T-helper 2 cell treated with Interferon-gamma antibody and Interleukin-4, amounts not matched to agents 5 μg/mL and 100 μg/mL, for 36 hours (primary cell): ENCODE data around the gene FTCD.
"Not testable (repeated sequence)": the region's sequence is repeated elsewhere in the genome, so short reads cannot be mapped to it uniquely, and the experiment has no call there.

Experiments used
- DNase-seq: peaks from one replicate; pipeline ENCODE4 v3.0.0; 2021; ENCODE audit warnings: low spot score
- H3K27ac Mint-ChIP-seq: one replicate; pipeline ENCODE4 v1.8.0; 2021; ENCODE audit warnings: mild to moderate bottlenecking, mixed read lengths
- H3K27me3 Mint-ChIP-seq: one replicate; pipeline ENCODE4 v1.8.0; 2021; ENCODE audit warnings: low read depth, mixed read lengths
- H3K36me3 Mint-ChIP-seq: one replicate; pipeline ENCODE4 v1.8.0; 2021; ENCODE audit warnings: low read depth, mixed read lengths
- H3K4me1 Mint-ChIP-seq: one replicate; pipeline ENCODE4 v1.8.0; 2021; ENCODE audit warnings: low read depth, mixed read lengths
- H3K4me3 Mint-ChIP-seq: one replicate; pipeline ENCODE4 v1.8.0; 2022; ENCODE audit warnings: mild to moderate bottlenecking, moderate library complexity, mixed read lengths
- H3K9me3 Mint-ChIP-seq: one replicate; pipeline ENCODE4 v1.8.0; 2021; ENCODE audit warnings: mixed read lengths

FTCD gene

DNA sequence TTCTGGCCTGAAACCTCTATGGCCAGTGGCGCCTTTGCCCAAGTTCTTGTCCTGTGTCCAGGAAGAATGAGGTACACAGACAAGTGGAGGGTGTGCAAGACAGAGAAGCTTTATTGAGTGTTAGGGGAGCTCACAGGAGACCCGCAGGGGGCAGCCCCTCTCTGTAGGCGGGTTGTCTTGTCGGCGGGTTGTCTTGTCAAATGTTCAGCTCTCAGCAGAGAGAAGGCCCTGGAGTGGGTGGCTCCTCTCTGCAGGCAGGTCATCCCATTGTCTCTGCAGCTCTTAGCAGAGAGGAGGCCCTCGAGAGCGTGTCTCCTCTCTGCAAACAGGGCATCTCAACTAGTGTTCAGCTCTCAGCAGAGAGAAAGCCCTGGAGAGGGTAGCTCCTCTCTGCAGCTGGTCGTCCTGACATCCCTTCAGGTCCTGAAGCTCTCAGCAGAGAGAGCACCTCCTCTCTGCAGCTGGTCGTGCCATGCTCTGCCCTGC, 46.5 kb downstream of the FTCD start:
- Mint-ChIP-seq H3K36me3 (no peaks in the 10 kb centered on the region), H3K9me3 (peaks cover 17% of the 10 kb centered on the region), H3K4me3 (no peak overlapping the region), H3K27me3 (peaks cover 13% of the 10 kb centered on the region), H3K27ac (no peak overlapping the region), H3K4me1 (no peaks in the 10 kb centered on the region)
- no peak for DNase-seq

- Mint-ChIP-seq H3K27me3 (peaks cover 25% of the 10 kb centered on the region), H3K9me3 (peaks cover 28% of the 10 kb centered on the region)
- H3K4me1 Mint-ChIP-seq, DNase-seq, H3K4me3 Mint-ChIP-seq, H3K36me3 Mint-ChIP-seq, H3K27ac Mint-ChIP-seq: not testable (repeated sequence)
These were observed 48.0 kb downstream of the FTCD start for GRCh38 chr21:46107376-46107775.

GRCh38 chr21:46104104-46104503, 51.3 kb downstream of the FTCD start:
- no peak overlapping the region for H3K27ac Mint-ChIP-seq
- H3K4me3 Mint-ChIP-seq, result no peak overlapping the region
- H3K36me3 Mint-ChIP-seq, result peaks cover 3% of the 10 kb centered on the region
- DNase-seq, result no peak
- H3K9me3 Mint-ChIP-seq, result peaks cover 32% of the 10 kb centered on the region
- peaks cover 52% of the 10 kb centered on the region for H3K27me3 Mint-ChIP-seq
- H3K4me1 Mint-ChIP-seq, result no peaks in the 10 kb centered on the region

DNA sequence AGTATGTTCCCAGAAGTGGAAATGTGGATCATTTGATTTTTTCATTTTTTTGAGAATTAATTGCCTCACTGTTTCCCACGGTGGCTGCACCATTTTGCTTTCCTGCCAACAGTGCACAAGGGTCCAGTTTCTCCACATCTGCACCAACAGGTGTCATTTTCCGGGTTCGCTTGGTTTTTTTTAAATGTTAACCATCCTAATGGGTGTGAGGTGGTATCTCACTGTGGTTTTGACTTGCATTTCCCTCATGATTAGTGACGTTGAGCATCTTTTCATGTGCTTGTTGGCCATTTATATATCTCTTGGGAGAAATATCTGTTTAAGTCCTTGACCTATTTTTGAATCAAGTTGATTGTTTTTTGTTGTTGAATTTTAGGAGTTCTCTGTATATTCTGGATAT, 54.5 kb downstream of the FTCD start:
- peaks cover 3% of the 10 kb centered on the region for H3K36me3 Mint-ChIP-seq
- peak overlapping the region; percentile 22 for H3K27ac Mint-ChIP-seq
- peaks cover 54% of the 10 kb centered on the region for H3K27me3 Mint-ChIP-seq
- peaks cover 15% of the 10 kb centered on the region for H3K9me3 Mint-ChIP-seq
- H3K4me1 Mint-ChIP-seq, result peaks cover 1% of the 10 kb centered on the region
- H3K4me3 Mint-ChIP-seq, result no peak overlapping the region
- no peak for DNase-seq

- peaks cover 52% of the 10 kb centered on the region for H3K27me3 Mint-ChIP-seq
- H3K4me1 Mint-ChIP-seq, result peaks cover 1% of the 10 kb centered on the region
- no peak overlapping the region for H3K27ac Mint-ChIP-seq
- H3K36me3 Mint-ChIP-seq, result peaks cover 3% of the 10 kb centered on the region
- H3K9me3 Mint-ChIP-seq, result peaks cover 15% of the 10 kb centered on the region
- no peak overlapping the region for H3K4me3 Mint-ChIP-seq
- DNase-seq, result peak; percentile 1
These were observed 55.0 kb downstream of the FTCD start for GRCh38 chr21:46100426-46100825.

DNA sequence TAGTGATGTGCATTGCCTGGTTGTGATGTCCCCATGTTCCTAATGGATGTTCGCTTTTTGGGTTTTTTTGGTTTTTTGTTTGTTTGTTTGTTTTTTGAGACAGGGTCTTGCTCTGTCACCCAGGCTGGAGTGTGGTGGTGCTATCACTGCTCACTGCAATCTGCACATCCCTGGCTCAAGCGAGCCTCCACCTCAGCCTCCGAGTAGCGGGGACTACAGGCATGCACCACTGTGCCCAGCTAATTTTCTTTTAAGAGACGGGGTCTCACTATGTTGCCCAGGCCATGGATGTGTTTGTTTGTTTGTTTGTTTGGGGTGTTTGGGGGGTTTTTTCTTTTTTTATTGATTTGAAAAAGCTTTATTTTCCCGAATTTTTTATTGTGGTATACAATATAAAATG, 55.4 kb downstream of the FTCD start:
- Mint-ChIP-seq H3K27me3 (peaks cover 52% of the 10 kb centered on the region), H3K27ac (no peak overlapping the region), H3K9me3 (peaks cover 15% of the 10 kb centered on the region), H3K4me3 (no peak overlapping the region), H3K4me1 (peaks cover 1% of the 10 kb centered on the region), H3K36me3 (peaks cover 3% of the 10 kb centered on the region)
- DNase-seq, result no peak

DNA sequence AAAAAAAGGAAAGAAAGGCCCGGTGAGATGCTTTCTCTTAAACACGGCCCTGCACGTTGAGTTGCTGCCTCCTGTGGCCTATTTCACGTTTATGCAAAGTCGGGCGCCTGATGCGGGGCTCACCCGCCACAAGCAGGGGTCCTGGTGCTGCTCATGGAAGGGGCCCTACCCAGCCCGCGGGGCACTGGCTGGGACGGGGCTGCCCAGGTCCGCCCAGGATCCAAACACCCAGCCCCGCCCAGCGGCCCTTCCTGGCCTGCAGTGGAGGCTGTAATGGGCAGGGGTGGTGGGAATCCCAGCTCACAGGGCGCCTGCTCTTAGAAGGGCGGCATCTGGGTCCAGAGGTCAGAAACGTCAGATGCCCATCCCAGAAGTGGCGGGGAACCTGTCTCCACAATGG, 55.9 kb downstream of the FTCD start:
- Mint-ChIP-seq H3K4me3 (no peak overlapping the region), H3K9me3 (peaks cover 15% of the 10 kb centered on the region), H3K4me1 (peaks cover 1% of the 10 kb centered on the region), H3K36me3 (peaks cover 3% of the 10 kb centered on the region), H3K27ac (no peak overlapping the region), H3K27me3 (peaks cover 51% of the 10 kb centered on the region)
- DNase-seq, result peak; percentile 2

- peak; percentile 3 for DNase-seq
- H3K4me1 Mint-ChIP-seq, result peaks cover 1% of the 10 kb centered on the region
- peaks cover 3% of the 10 kb centered on the region for H3K36me3 Mint-ChIP-seq
- H3K9me3 Mint-ChIP-seq, result peaks cover 13% of the 10 kb centered on the region
- H3K27me3 Mint-ChIP-seq, result peaks cover 42% of the 10 kb centered on the region
- no peak overlapping the region for H3K27ac Mint-ChIP-seq
- H3K4me3 Mint-ChIP-seq, result no peak overlapping the region
These were observed 56.9 kb downstream of the FTCD start for GRCh38 chr21:46098303-46099141.

GRCh38 chr21:46097336-46098293, 57.8 kb downstream of the FTCD start, which contains the start of gene COL6A2:
TSS of gene COL6A2 (plus strand) at chr21:46098112.
- Mint-ChIP-seq H3K36me3 (no peaks in the 10 kb centered on the region), H3K9me3 (peaks cover 6% of the 10 kb centered on the region), H3K27me3 (peaks cover 35% of the 10 kb centered on the region), H3K4me3 (peak within 1 kb of the TSS; percentile 44), H3K27ac (no peak within 1 kb of the TSS), H3K4me1 (peaks cover 1% of the 10 kb centered on the region)
- peak; percentile 30 for DNase-seq

DNA sequence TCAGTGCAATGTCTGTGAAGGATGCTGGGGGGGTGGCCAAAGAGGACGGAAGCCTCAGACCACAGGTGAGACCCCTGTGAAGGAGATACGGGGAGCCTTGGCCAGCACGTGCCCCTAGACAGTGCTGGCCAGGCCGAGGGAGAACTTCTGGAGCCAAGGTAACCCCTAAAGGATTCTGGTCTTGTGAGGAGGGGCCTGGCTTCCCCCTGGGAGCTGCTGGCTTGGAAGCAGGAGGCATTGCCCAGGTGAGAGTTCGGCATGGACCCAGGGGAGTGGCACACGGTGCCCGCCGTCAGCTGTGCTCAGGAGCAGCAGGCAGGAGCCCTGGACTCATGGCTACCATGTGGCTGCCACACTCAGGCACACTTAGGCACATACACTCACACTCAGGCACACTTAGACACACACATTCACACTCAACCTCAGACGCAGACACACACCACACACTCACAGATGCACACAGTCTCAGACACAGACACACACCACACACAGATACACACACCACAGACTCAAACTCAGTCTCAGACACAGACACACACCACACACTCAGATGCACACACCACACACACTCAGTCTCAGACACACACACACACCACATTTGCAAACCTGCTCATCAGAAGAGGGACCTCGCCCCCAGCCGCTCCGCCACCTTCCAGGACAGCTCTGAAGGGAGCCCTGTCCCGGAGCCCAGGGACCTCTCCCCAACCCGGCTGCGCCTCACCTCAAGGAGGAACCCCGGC, 58.6 kb downstream of the FTCD start:
- H3K4me1 Mint-ChIP-seq, result peaks cover 1% of the 10 kb centered on the region
- peak overlapping the region; percentile 44 for H3K4me3 Mint-ChIP-seq
- no peaks in the 10 kb centered on the region for H3K36me3 Mint-ChIP-seq
- DNase-seq, result peak; percentile 2
- peaks cover 28% of the 10 kb centered on the region for H3K27me3 Mint-ChIP-seq
- no peak overlapping the region for H3K27ac Mint-ChIP-seq
- no peaks in the 10 kb centered on the region for H3K9me3 Mint-ChIP-seq

GRCh38 chr21:46095814-46096595, 59.4 kb downstream of the FTCD start:
- Mint-ChIP-seq H3K36me3 (no peaks in the 10 kb centered on the region), H3K4me3 (no peak overlapping the region), H3K4me1 (peaks cover 1% of the 10 kb centered on the region), H3K27me3 (peaks cover 20% of the 10 kb centered on the region), H3K27ac (no peak overlapping the region), H3K9me3 (peaks cover 5% of the 10 kb centered on the region)
- peak; percentile 2 for DNase-seq

DNA sequence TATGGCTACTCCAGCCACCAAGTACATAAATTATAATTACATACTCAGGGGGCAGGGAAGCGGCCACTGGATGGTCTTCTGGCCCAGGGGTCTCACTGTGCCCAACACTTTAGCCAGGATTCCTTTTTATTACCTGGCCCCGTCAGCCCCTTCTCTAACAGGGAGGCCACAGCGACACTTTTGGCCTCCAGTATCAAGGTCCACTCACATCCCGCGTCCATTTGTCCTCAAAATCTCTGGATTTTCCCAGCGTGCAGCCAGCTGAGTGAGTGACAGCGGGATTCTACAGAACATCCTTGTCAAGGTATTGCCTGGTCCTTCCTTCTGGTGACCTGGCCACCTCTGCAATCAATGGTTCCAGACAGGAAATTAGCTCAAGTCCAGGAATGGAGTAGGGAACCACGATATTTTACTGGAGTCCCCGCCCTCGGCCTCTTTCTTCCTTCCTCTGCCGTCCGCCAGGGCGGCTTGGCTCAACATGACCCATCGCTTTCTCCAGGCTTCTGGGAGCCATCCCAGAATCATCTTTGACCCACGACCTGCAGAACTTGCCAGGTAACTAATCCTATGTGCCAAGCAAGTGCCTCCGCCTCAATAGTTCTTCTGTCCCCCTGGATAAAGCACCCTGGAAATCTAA, 60.2 kb downstream of the FTCD start:
- Mint-ChIP-seq H3K27ac (no peak overlapping the region), H3K27me3 (peaks cover 12% of the 10 kb centered on the region), H3K4me1 (peaks cover 1% of the 10 kb centered on the region), H3K36me3 (peaks cover 1% of the 10 kb centered on the region), H3K4me3 (no peak overlapping the region), H3K9me3 (peaks cover 11% of the 10 kb centered on the region)
- DNase-seq, result peak; percentile 1
